Measurements from ENCODE around the gene ROR1.

The ROR1 gene

GRCh38 chr1:63790989-63791388 is 17.2 kb downstream of the ROR1 start:
- TF ChIP-seq PPARA (CRISPR knock-in tag; IDR thresholded peaks at IDR 0.05; ENCODE audit: borderline replicate concordance) (no peak), ZC3H10 (CRISPR knock-in tag; IDR thresholded peaks at IDR 0.05) (no peak), OSR1 (CRISPR knock-in tag; IDR thresholded peaks at IDR 0.05) (no peak), GLIS3 (CRISPR knock-in tag; IDR thresholded peaks at IDR 0.05) (no peak), ZNF8 (CRISPR knock-in tag; IDR thresholded peaks at IDR 0.05) (no peak), ZNF70 (CRISPR knock-in tag; IDR thresholded peaks at IDR 0.05) (no peak), BACH2 (CRISPR knock-in tag; IDR thresholded peaks at IDR 0.05; ENCODE audit: borderline replicate concordance) (no peak)
- no peak for ATAC-seq

GRCh38 chr1:63792152-63792551 is 18.3 kb downstream of the ROR1 start:
- ATAC-seq: no peak

GRCh38 chr1:63793741-63794240 is 20.0 kb downstream of the ROR1 start:
- no peak for TF ChIP-seq CSDC2 (CRISPR knock-in tag; IDR thresholded peaks at IDR 0.05)
- no peak for TF ChIP-seq PPARA (CRISPR knock-in tag; IDR thresholded peaks at IDR 0.05; ENCODE audit: borderline replicate concordance)
- no peak for TF ChIP-seq RARB (CRISPR knock-in tag; IDR thresholded peaks at IDR 0.05)
- no peak for TF ChIP-seq GLIS3 (CRISPR knock-in tag; IDR thresholded peaks at IDR 0.05)
- TF ChIP-seq ESRRG (CRISPR knock-in tag; IDR thresholded peaks at IDR 0.05): no peak
- TF ChIP-seq TSHZ2 (CRISPR knock-in tag; IDR thresholded peaks at IDR 0.05): no peak
- TF ChIP-seq TOX (CRISPR knock-in tag; IDR thresholded peaks at IDR 0.05; ENCODE audit: borderline replicate concordance): no peak
- TF ChIP-seq OSR1 (CRISPR knock-in tag; IDR thresholded peaks at IDR 0.05): no peak
- TF ChIP-seq BACH2 (CRISPR knock-in tag; IDR thresholded peaks at IDR 0.05; ENCODE audit: borderline replicate concordance): no peak
- no peak for TF ChIP-seq ZC3H10 (CRISPR knock-in tag; IDR thresholded peaks at IDR 0.05)
- TF ChIP-seq ISL1 (CRISPR knock-in tag; IDR thresholded peaks at IDR 0.05): no peak
- no peak for TF ChIP-seq ZFP3 (CRISPR knock-in tag; IDR thresholded peaks at IDR 0.05)
- TF ChIP-seq CREB5 (CRISPR knock-in tag; IDR thresholded peaks at IDR 0.05; ENCODE audit: low read depth): no peak
- TF ChIP-seq ARNTL (CRISPR knock-in tag; IDR thresholded peaks at IDR 0.05; ENCODE audit: borderline replicate concordance, low read depth): no peak
- no peak for TF ChIP-seq TCF4 (CRISPR knock-in tag; IDR thresholded peaks at IDR 0.05; ENCODE audit: borderline replicate concordance)
- no peak for TF ChIP-seq PATZ1 (CRISPR knock-in tag; IDR thresholded peaks at IDR 0.05; ENCODE audit: borderline replicate concordance)
- TF ChIP-seq SNAI2 (CRISPR knock-in tag; IDR thresholded peaks at IDR 0.05): no peak
- no peak for TF ChIP-seq ZNF565 (CRISPR knock-in tag; conservative IDR thresholded peaks at IDR 0.05; ENCODE audit: low read depth)
- ATAC-seq: no peak

More at GRCh38 chr1:63792152-63792551, 18.3 kb downstream of the ROR1 start:
- TF ChIP-seq ZNF70 (CRISPR knock-in tag; IDR thresholded peaks at IDR 0.05): no peak
- TF ChIP-seq GLIS3 (CRISPR knock-in tag; IDR thresholded peaks at IDR 0.05): no peak
- no peak for TF ChIP-seq ZFP3 (CRISPR knock-in tag; IDR thresholded peaks at IDR 0.05)
- TF ChIP-seq PPARA (CRISPR knock-in tag; IDR thresholded peaks at IDR 0.05; ENCODE audit: borderline replicate concordance): no peak
- no peak for TF ChIP-seq CSRNP3 (CRISPR knock-in tag; IDR thresholded peaks at IDR 0.05)
- TF ChIP-seq TCF4 (CRISPR knock-in tag; IDR thresholded peaks at IDR 0.05; ENCODE audit: borderline replicate concordance): no peak
- no peak for TF ChIP-seq RARB (CRISPR knock-in tag; IDR thresholded peaks at IDR 0.05)
- no peak for TF ChIP-seq BACH2 (CRISPR knock-in tag; IDR thresholded peaks at IDR 0.05; ENCODE audit: borderline replicate concordance)
- no peak for TF ChIP-seq OSR1 (CRISPR knock-in tag; IDR thresholded peaks at IDR 0.05)
- no peak for TF ChIP-seq CSDC2 (CRISPR knock-in tag; IDR thresholded peaks at IDR 0.05)

GRCh38 chr1:63794354-63794753 is 20.5 kb downstream of the ROR1 start:
- ATAC-seq: no peak
- no peak for TF ChIP-seq ESRRG (CRISPR knock-in tag; IDR thresholded peaks at IDR 0.05)
- no peak for TF ChIP-seq TOX (CRISPR knock-in tag; IDR thresholded peaks at IDR 0.05; ENCODE audit: borderline replicate concordance)
- TF ChIP-seq CREB5 (CRISPR knock-in tag; IDR thresholded peaks at IDR 0.05; ENCODE audit: low read depth): no peak
- TF ChIP-seq SNAI2 (CRISPR knock-in tag; IDR thresholded peaks at IDR 0.05): no peak
- TF ChIP-seq GLIS3 (CRISPR knock-in tag; IDR thresholded peaks at IDR 0.05): no peak
- no peak for TF ChIP-seq POU6F1 (CRISPR knock-in tag; IDR thresholded peaks at IDR 0.05; ENCODE audit: borderline replicate concordance, low read depth)

All from SK-N-SH treated with all-trans-retinoic acid at 6 μM for 48 hours (cell line).